ENCODE results near the gene ACBD6.
A peak's percentile ranks its signal among the peaks of the same experiment; 100 is the strongest.

The ACBD6 gene

GRCh38 chr1:180267211-180267561, 235.2 kb downstream of the ACBD6 start:
- DNase-seq = no peak

GRCh38 chr1:180266275-180267210, 235.8 kb downstream of the ACBD6 start:
- no peak for DNase-seq

- DNase-seq = no peak
Measured at GRCh38 chr1:180265871-180266270, 236.5 kb downstream of the ACBD6 start.

GRCh38 chr1:180265201-180265600, 237.2 kb downstream of the ACBD6 start:
- no peak for DNase-seq

- DNase-seq = no peak
Measured at GRCh38 chr1:180264595-180264994, 237.8 kb downstream of the ACBD6 start.

GRCh38 chr1:180262628-180263488, 239.5 kb downstream of the ACBD6 start:
- no peak for DNase-seq

GRCh38 chr1:180261524-180262155, 240.7 kb downstream of the ACBD6 start:
- DNase-seq = no peak

- no peak for DNase-seq
Measured at GRCh38 chr1:180261030-180261429, 241.3 kb downstream of the ACBD6 start.

- no peak for DNase-seq
Measured at GRCh38 chr1:180260541-180260940, 241.8 kb downstream of the ACBD6 start.

GRCh38 chr1:180259431-180260338, 242.7 kb downstream of the ACBD6 start:
- DNase-seq = no peak

GRCh38 chr1:180258935-180259334, 243.4 kb downstream of the ACBD6 start:
- no peak for DNase-seq

- DNase-seq = no peak
Measured at GRCh38 chr1:180258290-180258689, 244.1 kb downstream of the ACBD6 start.

- no peak for DNase-seq
Measured at GRCh38 chr1:180257486-180257885, 244.9 kb downstream of the ACBD6 start.

- DNase-seq = no peak
Measured at GRCh38 chr1:180257028-180257386, 245.4 kb downstream of the ACBD6 start.

GRCh38 chr1:180256341-180257027, 245.9 kb downstream of the ACBD6 start:
- peak; percentile 90 for DNase-seq

GRCh38 chr1:180255536-180256340, 246.6 kb downstream of the ACBD6 start:
- peak; percentile 91 for DNase-seq

- DNase-seq = no peak
Measured at GRCh38 chr1:180254854-180255253, 247.5 kb downstream of the ACBD6 start.

- DNase-seq = no peak
Measured at GRCh38 chr1:180254496-180254819, 247.9 kb downstream of the ACBD6 start.

- DNase-seq = no peak
Measured at GRCh38 chr1:180253585-180254495, 248.5 kb downstream of the ACBD6 start.
